Stimulated activated CD4-positive, alpha-beta T cell treated with anti-CD3 and anti-CD28 coated beads, Interleukin-2, amount 100 ng/mL, for 4 hours (primary cell): Measurements from ENCODE around the gene CSNK1E.

Experiments used
- DNase-seq: peaks from one replicate; pipeline ENCODE4 v3.0.0-alpha.2; 2020; ENCODE audit warnings: low read depth

Gene CSNK1E

DNA sequence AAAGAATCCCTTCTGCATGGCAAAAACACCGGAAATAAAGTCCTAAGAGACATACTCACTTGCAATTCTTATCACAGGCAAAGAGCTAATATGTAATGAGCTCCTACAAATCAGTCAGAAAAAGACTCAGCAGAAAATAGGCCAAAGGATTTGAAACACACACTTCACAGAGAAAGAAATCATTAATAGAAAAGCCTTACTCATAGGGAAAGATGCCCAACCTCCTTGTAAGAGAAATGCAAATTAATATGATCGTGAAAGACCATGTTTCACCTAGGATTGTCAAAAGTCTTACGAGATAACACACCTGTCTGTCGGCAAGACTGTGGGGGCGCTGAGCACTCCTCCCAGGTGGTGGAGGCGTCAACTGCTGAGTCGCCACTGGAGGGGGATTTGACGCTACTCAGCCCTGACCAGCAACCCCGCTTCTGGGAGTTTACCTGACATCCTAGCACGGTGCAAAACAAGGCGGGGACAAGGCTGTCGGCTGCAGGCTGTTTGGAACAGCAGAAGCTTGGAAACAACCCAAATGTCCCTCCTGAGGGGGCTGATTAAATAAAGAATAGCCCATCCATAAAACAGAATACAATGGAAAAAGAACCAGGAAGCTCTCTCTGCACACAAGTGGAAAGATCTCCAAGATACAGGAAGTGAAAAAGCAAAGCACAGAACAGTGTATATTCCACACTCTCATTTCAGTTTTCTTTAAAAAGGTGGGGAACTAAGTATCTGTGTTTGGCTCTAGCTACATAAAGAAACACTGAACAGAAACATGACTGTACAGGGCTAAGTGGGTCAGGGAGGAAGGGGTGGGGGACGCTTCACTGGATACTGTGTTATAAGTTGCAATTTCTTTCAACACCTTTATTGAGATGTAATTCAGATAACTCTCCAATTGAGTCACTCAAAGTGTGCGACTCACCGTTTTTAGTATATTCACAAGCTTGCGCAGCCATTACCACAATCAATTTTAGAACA is 11.5 kb downstream of the CSNK1E start:
- DNase-seq, result no peak

DNA sequence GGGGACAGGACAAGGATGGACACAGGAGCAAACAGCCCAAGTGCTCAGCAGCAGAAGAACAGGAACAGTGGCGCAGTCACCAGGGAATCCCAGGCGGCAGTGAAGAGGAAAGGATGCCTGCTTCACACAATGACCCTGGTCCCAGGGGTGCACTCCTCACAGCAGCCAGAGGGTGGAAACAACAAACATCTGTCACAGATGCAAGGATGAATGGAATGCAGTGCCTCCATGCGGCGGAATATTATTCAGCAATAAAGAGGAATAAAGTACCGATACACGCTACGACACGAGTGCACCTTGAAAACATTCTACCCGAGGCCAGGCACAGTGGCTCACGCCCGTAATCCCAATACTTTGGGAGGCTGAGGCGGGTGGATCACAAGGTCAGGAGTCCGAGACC is 12.7 kb downstream of the CSNK1E start:
- DNase-seq, result no peak

DNA sequence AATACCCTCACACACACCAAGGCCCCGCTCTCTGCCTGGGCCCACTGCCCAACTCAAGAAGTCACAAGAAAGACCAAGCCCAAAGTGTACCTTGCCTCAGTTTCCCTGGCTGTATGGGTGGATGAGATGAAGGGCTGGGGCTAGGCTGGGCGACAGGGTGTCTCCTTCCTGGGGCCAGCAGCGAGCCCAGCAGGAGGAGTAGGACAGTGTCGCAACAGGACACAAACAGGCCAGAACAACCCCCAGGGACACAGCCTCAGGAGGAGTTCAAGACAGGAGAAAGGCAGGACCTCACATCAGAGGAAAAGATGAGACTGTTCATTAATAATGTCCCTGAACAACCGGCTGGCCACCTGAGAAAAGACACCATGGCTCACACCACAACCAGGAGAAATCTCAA is 13.3 kb downstream of the CSNK1E start:
- no peak for DNase-seq

DNA sequence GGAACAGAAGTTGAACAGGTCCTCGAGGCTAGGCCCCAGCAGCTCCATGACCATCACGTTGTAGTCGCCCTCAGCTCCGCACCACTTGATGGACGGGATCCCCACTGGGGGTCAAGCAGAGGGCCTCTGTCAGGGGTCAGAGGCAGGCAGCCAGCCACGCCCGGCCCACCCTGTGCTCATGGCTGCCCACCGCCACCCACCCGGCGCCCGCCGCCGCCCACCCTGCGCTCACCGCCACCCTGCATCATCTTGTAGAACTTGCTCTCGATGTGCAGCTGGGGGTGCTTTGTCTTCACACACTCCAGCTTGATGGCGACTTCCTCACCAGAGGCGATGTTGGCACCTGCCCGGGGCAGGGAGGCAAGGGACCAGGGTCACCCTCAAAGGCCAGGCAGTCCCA is 14.3 kb downstream of the CSNK1E start:
- no peak for DNase-seq

DNA sequence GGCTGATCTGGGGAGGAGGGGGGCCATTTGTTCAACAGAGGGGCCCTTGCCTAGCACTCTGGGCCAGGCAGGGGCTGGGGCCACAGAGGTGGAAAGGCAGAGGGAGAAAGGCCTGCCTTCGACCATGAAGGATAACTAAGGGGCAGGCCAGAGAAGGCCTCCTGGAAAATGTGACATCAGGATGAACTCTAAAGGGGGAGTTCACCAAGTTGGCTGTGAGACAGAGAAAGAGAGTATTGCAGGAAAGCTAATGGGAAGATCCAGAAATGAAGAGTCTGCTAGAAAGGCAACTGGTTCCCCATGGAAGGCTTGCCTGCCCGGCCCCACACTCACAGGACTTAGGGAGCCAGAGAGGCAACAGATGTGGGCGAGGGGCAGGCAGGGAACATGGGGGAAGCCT is 16.3 kb downstream of the CSNK1E start:
- no peak for DNase-seq

DNA sequence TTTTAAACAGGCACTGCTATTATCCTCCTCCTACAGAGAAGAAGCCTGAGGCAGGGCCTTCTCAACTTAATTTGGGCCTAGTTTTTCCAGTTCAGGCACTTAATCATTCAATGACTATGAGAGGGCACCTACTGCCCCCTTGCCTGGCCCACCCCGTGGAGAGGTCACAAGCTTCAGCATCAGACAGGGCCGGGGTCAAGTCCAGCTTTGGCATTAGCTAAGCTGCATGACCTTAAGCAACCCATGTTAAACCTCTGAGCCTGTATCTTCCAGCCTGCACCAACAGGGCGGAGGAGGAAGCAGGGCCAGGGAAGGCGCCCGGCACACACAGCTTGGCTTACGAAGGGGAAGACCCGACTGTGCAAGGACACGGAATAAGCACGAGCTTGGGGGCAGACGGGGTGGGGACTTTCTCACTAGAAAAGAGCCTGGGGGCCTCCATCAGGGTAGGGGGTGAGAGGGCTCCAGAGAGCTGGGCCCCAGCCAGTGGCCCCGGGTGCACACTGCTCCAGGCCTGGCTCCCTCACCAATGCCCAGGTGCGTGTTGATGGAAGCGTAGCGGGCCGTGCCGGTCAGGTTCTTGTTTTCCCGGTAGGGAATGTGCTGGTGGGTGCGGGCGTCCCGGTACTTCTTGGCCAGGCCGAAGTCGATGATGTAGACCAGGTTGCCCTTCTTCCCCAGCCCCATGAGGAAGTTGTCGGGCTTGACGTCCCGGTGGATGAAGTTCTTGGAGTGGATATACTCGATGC is 16.9 kb downstream of the CSNK1E start:
- DNase-seq, result no peak

DNA sequence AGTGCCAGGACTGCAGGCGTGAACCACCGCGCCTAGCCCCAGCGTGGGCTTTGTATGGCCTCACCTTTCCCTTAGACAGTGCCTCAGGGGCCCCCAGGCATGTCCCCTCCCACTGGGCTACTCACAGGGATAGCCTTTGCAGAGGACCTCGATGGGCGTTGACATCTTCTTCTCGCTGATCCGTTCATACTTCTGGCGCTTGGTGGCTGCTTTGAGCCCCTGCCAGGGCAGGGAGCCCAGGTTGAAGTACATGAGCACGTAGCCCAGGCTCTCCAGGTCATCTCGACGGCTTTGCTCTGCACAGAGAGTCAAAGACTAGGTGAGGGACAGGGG is 17.5 kb downstream of the CSNK1E start:
- DNase-seq, result no peak

DNA sequence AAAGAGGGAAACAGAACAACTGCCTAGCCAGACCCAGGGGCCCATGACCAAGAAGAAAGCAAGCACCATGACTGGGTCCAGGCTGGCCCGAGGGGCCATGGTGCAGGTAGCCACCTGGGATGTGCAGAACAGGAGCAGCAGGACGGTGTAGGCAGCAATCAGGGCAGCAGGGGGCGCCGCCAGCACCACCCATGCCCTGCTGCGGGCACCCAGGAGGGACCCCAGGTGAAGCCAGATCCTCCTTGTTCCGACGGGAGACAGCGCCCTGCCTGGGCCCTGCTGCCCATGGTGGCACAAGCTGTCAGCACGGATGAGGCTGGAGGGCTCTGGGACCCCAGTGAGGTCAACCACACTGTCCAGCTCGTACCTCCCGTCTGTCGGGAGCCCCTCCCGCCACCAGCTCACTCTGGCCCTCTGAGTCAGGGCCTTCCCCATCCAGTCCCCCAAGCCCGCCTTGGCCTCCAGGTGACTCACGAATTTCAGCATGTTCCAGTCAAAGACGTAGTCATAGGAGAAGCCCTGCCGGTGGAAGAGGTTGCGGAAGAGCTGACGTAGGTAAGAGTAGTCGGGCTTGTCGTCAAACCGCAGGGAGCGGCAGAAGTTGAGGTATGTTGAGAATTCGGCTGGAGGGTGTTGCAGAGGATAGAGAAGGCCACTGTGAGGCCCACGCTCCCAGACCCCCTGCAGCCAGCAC is 18.8 kb downstream of the CSNK1E start:
- DNase-seq, result no peak

DNA sequence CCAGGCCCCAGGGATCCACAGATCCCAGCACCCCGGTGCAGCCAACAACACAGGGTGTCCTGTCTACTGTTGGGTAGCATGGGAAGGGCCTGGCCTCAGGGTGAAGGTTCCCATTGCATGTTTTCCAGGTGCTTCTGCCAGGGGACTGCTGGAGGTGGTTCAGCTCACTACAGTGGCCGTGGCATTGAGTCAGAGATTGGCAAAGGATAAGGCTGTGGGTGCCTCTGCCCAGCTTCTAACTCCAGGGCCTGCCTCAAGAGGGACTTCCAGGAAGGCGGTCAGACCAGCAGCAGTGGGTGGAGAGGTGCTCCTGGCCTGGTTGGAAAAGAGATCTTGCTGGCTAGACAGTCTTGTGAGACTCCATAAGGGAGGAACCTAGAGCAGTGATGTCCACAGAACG is 20.9 kb downstream of the CSNK1E start:
- DNase-seq, result no peak

DNA sequence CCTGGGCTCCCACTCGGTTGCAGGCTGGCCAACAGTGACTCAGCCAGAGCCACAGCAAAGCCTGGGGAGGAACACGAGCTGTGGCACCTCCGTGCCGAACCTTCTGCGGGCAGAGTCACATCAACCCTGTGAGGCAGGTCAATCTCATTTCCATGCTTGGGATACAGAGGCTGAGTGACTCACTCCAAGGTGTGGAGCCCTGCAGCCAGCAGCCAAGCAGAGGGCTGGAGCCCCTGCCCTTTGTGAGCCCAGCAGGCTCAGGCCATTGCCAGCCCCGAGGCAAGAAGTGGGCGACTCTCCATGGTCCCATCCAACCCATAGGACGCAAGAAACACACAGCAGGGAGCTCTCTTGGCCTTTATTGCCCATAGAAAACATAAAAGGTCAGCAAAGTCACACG is 21.4 kb downstream of the CSNK1E start:
- no peak for DNase-seq

DNA sequence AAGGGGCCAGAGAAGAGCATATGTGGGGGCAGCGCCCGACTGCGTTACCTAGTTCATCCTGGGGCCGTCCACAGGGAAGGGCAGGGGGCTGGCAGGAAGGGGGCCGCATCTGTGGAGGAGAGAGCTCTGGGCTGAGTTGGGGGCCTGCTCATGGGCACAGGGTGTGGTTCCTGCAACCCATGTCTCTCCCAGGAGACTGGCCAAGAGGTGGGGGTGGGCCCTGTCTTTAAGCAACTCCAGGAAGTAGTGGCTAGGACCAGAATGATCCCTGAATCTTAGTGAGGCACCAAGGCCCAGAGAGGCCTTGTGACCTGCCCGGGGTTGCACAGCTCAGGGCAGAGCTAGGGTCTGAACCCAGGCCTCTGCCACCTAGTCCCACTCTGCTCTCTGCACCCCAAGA is 21.9 kb downstream of the CSNK1E start:
- DNase-seq, result no peak

DNA sequence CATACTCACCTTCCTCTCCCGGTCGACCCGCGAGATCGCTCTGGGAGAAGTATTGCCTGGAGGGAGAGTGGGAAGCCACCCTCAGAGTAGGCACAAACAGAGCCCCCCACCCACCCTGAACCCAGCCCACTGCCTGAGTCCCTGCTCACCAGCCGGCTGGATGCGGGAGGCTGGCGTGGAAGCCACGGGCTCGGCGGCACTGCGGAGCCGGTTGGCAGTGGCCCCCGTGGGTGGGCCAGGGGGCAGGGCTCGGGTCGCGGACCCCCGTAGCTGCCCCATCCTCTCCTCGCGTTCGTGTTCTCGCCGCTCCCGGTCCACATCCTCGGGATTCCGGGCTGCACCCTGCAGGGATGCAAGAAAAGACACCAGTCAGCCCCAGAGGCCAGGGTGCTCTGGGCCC is 23.0 kb downstream of the CSNK1E start:
- no peak for DNase-seq

DNA sequence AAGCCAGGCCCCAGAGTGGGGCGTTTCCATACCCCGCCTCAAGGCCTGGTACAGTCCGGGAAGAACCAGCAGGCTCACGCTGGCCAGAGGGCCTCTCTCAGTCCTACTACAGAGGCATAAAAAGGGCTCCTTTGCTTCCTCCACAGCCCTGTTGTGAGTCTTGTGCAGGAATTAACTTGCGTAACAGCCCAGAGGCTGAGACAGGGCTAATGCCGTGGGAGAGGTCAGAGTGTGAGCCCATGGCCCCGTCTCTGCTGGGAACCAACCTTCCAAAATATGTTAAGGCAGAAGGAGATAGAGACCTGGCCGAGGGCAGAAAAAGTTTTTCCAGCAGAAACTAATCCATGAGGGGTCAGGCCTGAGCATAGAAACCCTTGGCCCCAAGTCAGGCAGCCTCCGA is 24.5 kb downstream of the CSNK1E start:
- no peak for DNase-seq

DNA sequence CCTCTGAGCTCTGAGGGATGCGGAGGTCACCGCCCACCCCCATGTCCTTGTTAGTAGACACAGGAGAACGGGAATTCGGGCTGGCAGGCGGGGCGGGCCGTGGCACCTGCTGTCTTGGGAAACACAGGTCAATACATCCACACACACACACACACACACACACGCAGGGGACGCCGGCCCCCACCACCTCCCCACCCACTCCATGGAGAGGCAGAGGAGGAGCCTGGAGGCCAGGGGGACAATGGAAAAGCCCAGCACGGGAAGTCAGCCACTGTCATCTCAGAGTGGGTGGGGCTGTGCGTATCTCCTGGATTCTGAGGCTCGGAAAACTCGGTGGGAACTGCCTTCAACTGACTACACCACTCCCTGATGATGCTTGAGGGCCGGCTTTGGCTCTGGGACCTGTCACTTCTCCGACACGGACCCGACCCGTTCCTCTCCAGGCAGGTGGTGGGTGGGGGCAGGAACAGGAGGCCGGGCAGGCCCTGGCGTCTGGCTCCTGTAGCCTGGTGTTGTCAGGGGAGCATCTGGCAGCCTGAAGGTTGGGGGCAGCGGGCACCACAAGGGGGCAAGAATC is 25.9 kb downstream of the CSNK1E start:
- DNase-seq, result no peak

DNA sequence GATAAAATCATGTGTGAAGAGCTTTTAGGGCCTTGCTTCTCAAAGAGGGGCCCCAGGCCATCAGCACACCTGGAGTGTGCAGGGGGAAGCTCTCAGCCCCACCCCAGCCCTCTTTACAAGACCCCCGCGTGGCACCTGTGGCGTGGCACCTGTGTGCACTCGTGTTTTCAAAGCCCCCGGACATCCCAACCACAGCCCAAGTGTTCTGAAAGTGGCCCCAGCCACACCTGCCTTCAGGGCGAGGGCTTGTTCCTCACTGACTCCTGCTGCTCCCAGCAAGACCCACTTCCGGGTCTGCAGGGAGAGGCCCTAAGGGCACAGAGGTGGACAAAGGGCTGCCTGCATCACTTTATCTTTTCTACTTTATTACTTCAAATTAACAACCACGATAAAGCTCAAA is 26.9 kb downstream of the CSNK1E start:
- DNase-seq, result no peak

DNA sequence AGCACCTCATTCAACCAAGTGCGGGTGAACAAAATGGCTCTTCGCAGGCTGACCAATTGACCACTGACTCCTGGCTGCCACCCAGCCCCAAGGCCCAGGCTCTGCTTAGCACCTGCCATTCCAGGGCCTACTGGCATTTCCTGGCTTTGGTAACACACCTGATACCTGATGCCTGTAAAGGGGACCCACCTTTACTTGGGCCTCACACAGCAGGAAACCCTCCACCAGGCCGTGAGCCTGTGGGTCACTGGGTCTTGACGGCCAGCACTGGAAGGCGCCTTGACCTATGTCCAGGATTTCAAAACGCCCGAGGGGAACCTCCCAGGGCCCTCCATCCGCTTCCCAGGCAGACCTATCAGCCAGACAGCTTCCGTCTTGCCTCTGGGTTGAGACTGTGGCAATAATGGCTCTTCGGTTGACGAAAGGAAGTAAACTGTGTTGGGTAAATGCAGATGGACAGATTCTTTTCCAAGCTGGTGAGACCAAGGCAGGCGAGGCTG is 27.6 kb downstream of the CSNK1E start:
- DNase-seq, result no peak

DNA sequence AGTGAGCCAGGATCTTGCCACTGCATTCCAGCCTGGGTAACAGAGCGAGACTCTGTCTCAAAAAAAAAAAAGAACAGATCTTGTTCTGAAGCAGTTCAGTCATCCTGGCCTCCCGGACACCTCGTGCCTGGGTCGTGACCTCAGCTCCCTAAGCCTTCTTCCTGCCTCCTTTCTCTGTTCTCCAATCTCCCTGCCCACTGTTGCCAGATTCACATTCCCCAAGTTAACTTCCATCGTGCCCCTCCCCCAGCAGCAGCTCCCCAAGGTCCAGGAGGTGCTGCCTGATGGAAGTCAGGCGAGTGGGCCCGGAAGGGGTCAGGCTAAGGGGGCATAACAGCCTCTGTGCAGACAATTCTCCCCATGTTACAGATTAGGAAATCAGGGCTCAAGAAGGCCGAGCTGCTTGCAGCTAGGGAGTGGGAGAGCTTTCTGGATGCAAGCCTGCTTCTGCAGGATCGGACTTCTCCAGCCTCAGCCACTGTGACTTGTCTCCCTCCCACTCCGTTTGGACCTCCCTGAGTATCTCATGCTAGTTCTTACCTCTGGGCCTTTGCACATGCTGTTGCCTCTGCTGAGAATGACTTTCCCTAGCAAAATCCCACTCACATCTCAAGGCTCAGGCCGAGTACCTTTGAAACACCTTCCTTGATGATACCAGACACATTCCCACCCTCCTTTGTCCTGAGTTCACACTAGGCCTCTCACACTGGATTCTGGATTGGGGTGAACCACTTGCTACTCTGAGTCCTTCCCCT is 30.1 kb downstream of the CSNK1E start:
- no peak for DNase-seq

DNA sequence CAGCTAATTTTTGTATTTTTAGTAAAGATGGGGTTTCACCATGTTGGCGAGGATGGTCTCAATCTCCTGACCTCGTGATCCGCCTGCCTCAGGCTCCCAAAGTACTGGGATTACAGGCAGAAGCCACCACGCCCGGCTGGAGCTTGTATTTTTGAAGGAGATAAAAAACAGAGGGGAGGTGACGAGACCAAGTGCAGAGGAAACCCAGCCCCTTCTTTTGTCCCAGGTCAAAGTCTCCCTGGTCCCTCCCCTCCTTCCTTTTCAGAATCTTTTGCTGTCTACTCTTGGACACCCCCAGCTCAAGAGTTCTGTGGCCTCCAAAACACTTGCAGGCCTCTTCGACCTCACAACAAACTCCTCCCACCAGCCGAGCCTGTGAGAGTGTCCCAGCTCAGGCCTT is 32.2 kb downstream of the CSNK1E start:
- no peak for DNase-seq

DNA sequence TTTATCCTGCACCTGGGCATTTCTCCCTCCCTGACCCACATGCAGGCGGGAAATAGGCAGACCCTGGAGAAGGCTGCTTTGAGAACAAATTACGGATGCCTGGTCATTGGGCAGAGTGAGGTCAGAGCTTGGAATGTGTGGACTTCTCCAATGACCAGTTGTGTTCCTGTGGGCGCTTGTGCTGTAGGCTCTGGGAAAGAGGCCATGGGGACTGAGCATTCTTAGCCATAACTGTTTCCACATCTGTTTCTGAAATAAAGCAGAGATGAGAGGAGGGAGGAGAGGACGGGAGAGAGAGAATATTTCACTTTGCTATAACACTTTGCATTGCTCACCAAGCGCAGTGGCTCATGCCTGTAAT is 33.2 kb downstream of the CSNK1E start:
- no peak for DNase-seq

DNA sequence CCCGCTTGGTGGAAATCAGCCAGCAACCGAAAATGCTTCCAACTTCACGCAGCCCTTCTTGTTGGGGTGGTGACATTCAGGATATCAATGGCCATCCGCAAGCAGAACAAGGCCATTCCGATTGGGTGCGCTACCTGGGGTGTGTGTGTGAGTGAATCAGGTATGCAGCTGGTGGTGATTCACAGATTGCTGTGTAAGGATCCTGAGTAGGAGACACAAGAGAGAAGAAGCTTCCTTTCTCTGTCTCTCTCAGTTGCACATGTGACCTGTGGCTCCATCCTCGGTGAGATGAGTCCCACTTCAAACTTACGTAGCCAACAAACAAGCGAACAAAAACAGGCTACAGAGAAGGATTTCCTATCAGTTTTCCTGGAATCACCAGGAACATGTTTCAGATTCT is 34.8 kb downstream of the CSNK1E start:
- DNase-seq, result no peak

DNA sequence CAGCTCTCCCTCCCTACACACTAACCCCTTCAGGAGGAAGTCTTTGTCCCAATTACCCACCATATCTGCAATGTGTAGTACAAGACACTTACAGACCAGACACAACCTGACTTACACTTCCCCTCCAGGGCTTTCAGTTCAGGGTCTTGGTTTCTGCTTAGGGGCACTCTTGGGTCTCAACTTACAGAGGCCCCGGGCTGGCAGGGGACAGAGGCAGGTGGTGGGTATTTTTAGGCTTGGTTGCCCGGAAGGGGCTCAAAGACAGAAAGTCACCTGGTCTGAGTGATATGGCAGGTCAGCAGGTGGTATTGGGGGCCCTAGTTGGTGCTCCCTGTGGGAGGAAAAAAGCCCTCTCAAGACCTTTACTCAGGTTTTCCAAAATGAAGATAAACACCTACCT is 41.1 kb downstream of the CSNK1E start:
- no peak for DNase-seq
